A673 (cell line): ENCODE measurements around the gene IRF6.

Experiments used
- CTCF ChIP-seq: fragments of 300-800, 200-600 bp; sonication (generic); conservative IDR thresholded peaks from 2 replicates; pipeline ENCODE4 v1.5.1; 2017; ENCODE audit warnings: low read depth, mild to moderate bottlenecking, antibody characterized with exemption, low read length, moderate library complexity, mixed read lengths
- EZH2 ChIP-seq: fragments of 200-600 bp; sonication (generic); IDR thresholded peaks from 2 replicates; pipeline ENCODE4 v1.6.1; 2017; ENCODE audit warnings: borderline replicate concordance, low read depth, mild to moderate bottlenecking, mixed read lengths, antibody characterized with exemption, low read length; ENCODE audit not compliant: poor library complexity, severe bottlenecking

DNA sequence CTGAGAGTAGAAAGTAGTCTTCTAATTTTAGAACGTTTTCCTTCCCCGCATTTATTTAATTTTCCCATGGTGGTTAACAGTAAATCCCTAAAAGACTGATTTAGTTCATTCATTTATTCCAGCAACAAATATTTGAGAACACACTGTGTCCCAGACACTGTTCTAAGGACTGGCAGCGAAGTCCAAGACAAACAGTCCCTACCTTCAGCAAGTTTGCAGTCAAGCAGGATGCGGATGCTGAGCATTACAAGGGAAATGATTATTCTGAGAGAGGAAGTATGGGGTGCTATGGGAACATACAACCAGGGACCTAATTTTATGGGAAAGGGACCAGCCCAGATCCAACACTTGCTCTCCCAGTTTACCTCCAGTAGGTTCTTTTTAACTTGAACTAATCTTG, 20.4 kb downstream of the IRF6 start:
- TF ChIP-seq CTCF: no peak
- no peak for TF ChIP-seq EZH2
